Measurements from ENCODE around the gene S100A1.
"Not testable (repeated sequence)": the region's sequence is repeated elsewhere in the genome, so short reads cannot be mapped to it uniquely, and the experiment has no call there.

Gene S100A1

DNA sequence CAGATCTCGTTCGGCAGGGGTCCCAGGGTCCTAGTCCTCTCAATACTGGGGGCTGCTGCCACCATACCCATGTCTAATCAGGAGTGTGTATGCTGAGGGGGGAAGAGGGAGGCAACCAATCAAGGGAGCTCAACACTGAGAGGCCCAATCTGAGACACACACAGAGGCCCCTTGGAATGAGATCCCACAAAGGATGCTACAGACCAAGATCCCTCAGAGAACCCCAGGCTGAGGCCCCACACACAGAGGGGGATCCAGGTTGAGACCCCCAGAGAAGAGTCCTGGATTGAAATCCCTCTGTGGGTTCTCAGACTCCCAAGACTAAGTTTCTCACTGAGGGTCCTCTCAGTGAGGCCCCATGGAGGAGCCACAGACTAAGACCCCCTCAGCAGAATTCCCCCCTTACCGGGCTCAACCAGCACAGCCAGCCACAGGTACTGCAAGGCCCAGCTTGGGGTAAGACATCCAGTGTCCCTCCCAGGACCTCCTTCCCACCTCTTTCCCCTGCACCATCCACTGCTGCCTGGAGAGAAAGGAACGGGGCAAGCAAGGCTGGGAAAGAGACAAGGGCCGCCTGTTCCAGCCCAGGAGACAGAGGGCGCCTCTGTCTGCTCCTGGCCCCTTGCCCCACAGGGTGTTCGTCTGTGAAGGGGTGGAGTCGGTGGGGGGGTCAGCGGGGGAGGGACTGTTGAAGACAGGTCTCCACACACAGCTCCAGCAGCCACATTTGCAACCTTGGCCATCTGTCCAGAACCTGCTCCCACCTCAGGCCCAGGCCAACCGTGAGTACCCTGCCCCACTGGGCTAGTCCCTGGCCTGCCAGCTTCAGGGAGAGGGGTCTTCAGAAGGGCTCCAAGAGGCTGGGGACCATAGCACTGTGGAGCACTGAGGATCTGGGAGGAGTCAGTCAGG, at the start of gene S100A1:
Gene S100A1, plus strand, starts transcription at position 720 of the 912 bp plus-strand sequence. CDS start 2,088 bp downstream, outside the sequence.
- no peak for DNase-seq (ENCODE audit: low read depth)

DNA sequence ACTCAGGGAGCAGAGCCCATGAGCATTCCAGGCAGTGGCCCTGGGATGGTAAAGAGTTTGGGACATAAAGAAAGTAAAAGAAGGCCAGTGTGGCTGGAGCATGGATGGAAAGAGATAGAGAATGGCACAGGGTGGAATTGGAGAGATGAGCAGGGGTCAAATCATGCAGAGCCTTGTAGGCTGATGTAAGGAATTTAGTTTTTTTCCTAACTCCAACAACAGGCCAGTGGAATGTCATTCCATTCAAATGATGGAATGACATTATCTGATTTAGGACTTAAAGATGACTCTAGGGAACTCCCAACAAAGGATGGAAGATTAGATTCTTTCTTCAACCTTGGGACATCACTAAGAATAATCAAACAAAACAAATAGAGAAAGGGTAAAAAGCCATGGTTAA, 49.7 kb upstream of the S100A1 start:
- no peak for DNase-seq (ENCODE audit: low read depth)

GRCh38 chr1:153578936-153579335, 49.3 kb upstream of the S100A1 start:
- no peak for DNase-seq (ENCODE audit: low read depth)

DNA sequence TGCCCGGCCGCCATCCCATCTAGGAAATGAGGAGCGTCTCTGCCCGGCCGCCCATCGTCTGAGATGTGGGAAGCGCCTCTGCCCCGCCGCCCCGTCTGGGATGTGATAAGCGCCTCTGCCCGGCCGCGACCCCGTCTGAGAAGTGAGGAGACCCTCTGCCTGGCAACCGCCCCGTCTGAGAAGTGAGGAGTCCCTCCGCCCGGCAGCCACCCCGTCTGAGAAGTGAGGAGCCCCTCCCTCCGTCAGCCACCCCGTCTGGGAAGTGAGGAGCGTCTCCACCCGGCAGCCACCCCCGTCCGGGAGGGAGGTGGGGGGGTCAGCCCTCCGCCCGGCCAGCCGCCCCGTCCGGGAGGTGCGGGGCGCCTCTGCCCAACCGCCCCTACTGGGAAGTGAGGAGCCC, 45.4 kb upstream of the S100A1 start:
- DNase-seq (ENCODE audit: low read depth) = not testable (repeated sequence)

GRCh38 chr1:153583514-153583913, 44.7 kb upstream of the S100A1 start:
- not testable (repeated sequence) for DNase-seq (ENCODE audit: low read depth)

DNA sequence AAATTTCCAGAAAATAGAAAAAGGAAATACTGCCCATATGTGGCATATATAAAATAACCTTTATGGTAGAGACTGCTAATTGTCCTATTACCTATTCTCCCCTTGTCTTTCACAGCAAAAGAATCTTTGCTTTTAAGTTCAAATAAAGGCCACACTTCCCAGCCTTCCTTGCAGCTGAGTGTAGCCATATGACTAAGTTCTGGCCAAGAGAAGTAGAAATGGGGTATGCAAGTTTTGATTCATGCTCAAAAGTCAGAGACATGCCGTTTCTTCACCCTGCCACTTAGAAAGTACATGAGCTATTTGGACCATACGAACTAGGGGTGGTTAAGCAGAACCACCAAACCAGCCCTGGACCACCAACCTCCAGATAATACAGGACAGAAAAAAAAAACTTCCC, 44.3 kb upstream of the S100A1 start:
- no peak for DNase-seq (ENCODE audit: low read depth)

DNA sequence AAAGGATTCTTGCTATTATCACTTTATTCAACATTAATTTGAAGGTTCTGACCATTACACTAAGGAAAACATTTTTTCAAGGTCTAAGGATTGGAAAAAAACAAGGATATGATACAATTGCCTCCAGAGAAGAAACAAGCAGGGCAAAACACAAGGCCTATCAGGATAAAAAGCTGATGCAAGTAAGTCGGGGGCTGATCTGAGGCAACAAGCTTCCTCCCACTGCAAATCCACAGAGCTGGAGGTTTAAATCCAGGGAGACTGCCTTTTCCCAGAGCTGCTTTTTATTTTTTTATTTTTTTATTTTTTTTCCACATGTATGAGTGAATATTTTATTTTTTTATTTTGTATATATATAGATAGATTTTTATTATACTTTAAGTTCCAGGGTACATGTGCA, 43.2 kb upstream of the S100A1 start:
- no peak for DNase-seq (ENCODE audit: low read depth)

DNA sequence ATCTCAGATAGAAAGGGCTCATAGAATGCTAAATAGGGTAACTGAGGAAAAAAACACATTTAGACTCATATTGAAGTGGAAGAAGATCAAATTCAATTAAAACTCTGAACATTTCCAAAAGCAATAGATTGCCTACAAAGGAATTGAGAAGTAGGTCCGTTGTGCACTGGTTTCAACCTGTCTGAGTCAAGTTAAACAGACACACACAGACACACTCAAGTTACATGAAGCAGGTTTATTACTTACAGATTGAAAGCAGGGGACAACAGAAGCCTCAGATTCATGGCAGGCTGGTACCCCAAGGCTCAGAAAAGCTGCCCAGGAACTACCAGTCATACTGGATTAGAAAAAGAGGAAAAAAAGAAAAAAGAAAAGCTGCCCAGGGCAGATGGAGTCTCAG, 41.9 kb upstream of the S100A1 start:
- no peak for DNase-seq (ENCODE audit: low read depth)

GRCh38 chr1:153587314-153587713, 40.9 kb upstream of the S100A1 start:
- DNase-seq (ENCODE audit: low read depth) = no peak

GRCh38 chr1:153588033-153588432, 40.2 kb upstream of the S100A1 start:
- not testable (repeated sequence) for DNase-seq (ENCODE audit: low read depth)

- DNase-seq (ENCODE audit: low read depth) = no peak
These were observed 39.8 kb upstream of the S100A1 start for GRCh38 chr1:153588482-153588881.

- DNase-seq (ENCODE audit: low read depth) = no peak
These were observed 35.5 kb upstream of the S100A1 start for GRCh38 chr1:153592748-153593147.

- no peak for DNase-seq (ENCODE audit: low read depth)
These were observed 31.0 kb upstream of the S100A1 start for GRCh38 chr1:153597206-153597605.

DNA sequence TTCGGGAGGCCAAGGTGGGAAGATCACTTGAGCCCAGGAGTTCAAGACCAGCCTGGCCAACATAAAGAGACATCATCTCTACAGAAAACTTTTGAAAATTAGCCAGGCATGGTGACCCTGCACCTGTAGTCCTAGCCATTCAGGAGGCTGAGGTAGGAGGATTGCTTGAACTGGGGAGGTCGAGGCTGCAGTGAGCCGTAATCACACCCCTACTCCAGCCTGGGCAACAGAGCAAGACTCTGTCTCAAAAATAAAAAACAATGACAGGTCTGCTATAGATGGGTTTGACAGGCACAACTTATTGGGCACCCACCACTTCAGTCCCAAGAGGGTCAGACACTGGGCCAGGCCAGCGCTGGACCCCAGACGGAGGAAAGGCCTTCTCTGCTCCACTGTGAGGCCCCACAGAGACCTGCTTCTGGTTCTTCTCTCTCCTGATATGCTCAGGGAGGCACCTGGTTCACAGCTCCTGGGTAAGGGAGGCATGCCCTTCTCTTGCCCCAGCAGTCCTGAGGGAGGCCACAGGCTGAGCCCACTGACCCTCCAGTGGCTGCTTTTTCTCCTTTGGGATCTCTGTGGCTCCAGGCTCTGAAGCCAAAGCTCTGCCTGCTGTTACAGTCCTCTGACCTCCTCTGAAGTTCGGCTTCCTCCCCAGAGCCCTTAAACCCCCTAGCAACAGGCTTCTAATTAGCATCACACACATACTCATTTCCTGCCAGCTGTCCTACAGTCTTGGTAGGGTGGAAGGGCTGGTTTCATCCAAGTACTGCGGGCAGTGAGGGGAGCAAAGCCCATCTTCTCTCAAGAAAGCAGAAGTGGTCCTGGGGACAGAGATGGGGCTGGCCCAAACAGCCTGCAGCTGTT, 29.7 kb upstream of the S100A1 start:
- DNase-seq (ENCODE audit: low read depth) = no peak

DNA sequence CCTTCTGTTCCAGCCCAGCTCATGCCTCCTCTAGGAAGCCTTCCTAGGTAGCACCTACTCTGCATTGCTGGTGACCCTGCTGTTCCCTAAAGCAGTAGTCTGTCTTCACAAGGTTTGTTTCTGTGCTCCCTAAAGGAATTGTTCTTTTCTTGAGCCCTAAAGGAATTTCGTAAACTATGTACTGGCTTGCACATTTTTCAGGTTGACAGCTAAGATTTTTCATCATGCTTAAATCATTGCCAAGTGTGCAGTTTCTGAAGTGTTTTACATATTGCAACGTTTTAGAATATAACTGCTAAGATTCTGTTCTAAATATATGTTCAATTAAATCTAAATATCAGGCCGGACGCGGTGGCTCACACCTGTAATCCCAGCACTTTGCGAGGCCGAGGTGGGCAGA, 28.4 kb upstream of the S100A1 start:
- DNase-seq (ENCODE audit: low read depth) = no peak

DNA sequence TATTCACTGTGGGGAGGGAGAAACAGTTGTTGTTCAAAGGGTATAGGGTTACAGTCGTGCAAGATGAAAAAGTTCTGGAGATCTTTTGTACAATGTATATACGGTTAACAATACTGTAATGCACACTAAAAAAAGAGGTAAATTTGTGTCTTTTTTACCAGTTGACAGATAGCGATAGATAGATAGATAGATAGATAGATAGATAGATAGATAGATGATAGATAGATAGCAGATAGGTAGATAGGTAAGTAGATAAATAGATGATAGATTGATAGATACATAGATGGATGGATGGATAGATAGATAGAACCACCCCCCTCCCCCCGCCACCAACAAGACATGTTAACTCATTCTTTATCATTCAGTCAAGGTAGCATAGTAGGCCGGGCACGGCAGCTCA, 25.5 kb upstream of the S100A1 start:
- DNase-seq (ENCODE audit: low read depth) = no peak

GRCh38 chr1:153606194-153606593, 22.0 kb upstream of the S100A1 start:
- no peak for DNase-seq (ENCODE audit: low read depth)

DNA sequence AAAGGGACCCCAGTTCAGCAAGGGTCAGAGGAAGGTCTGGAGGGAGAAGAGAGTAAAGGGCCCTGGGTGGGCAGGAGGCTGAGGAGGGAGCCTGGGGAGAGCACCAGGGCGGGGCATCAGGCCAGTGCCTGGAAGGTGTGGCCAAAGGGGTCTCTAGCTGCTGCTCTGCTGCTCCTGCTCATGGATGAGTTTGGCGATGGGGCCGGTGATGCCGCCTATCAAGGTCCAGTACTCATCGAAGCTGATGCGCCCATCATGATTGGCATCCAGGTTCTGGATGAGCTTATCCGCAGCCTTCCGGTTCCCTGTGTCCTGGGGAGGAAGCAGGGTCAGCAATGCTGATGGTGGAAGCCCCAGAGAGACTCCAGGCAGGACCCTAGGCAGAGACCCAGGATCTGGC, 20.9 kb upstream of the S100A1 start:
- DNase-seq (ENCODE audit: low read depth) = no peak

DNA sequence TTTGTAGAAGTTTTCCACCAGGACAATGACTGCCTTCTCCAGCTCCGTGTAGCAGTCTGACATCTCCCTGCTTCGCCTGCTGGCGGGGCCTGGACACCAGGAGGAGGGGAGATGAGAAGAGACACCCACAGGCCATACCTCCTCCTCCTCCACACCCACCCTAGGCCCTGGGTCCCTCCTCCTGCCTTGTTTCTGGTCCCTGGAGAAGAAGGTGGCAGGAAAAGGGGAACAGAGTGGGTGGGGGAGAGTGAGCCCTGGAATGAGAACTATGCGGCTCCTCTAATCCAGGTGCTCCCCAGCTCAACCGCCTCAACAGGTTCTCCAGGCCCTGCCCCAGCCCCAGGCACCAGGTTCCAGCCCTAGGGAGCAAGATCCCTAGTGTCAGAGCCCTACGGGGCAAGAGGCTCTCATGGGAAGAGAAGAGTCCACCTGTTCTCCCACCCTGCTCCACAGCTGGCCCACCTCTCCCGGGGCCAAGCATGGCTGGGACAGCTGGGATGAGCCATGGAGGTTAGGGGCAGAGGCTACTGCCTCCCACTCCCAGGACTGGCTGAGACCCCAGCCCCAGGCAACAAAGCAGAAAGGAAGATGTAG, 20.0 kb upstream of the S100A1 start:
- DNase-seq (ENCODE audit: low read depth) = no peak

GRCh38 chr1:153608742-153609584, 19.3 kb upstream of the S100A1 start:
- DNase-seq (ENCODE audit: low read depth) = no peak

GRCh38 chr1:153609585-153609907, 18.7 kb upstream of the S100A1 start:
- no peak for DNase-seq (ENCODE audit: low read depth)

DNA sequence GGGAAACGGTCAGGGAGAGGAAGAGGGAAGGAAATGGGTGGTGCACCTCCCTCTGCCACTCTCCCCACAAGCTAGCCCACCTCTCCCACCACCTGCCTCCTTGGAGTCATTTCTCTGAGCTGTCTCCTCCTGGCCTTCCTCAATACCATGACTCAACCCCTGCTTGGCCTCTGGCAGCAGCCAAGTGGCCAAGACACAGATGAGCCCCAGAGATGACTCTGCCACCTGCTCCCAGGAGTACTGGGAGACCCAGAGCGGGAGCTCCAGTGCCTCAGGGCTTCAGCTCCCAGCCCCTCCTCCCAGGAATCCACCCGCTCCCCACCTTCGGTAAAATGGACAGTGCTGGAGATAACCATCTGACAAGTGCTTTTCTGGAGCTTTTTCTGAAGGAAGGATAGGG, 17.9 kb upstream of the S100A1 start:
- no peak for DNase-seq (ENCODE audit: low read depth)

Measured in stimulated activated CD8-positive, alpha-beta memory T cell treated with anti-CD3 and anti-CD28 coated beads, Interleukin-15, amount 100 ng/mL, for 24 hours (primary cell).